Measurements from ENCODE around the gene ANKHD1. TPM values are rescaled to one million over a fixed set of nuclear protein-coding genes. Genes with fewer than 3 reads are reported as not detected.

The ANKHD1 gene
- polyA plus RNA-seq, 3 donors, result 29.0 to 110 (median 43.6) TPM

GRCh38 chr5:140429724-140430123 is 28.1 kb downstream of the ANKHD1 start:
- Histone ChIP-seq H3K4me3 (replicated peaks in 1 of 3; ENCODE audit: low read depth in 2 of 3, low read length in 3 of 3) (no peak overlapping the region), H3K27me3 (ENCODE audit: control insufficient read depth in 2 of 2, insufficient read depth in 2 of 2, low read length in 2 of 2) (no peaks in the 10 kb centered on the region), H2AFZ (ENCODE audit: insufficient read depth, low read depth, low read length, poor library complexity, severe bottlenecking) (no peak overlapping the region), H3K4me2 (replicated peaks; ENCODE audit: extremely low read depth, low read length, poor library complexity, severe bottlenecking) (no peak overlapping the region), H3K9me3 (replicated peaks in 1 of 2; ENCODE audit: control insufficient read depth in 1 of 2, insufficient read depth in 1 of 2, low read length in 2 of 2) (no peaks in the 10 kb centered on the region), H3K36me3 (replicated peaks in 1 of 2; ENCODE audit: control insufficient read depth in 1 of 2, insufficient read depth in 2 of 2, low read length in 2 of 2) (peaks cover 2 to 10% of the 10 kb centered on the region in 2 donors), H3K9ac (ENCODE audit: insufficient read depth, low read length, poor library complexity, severe bottlenecking) (no peak overlapping the region), H3K4me1 (ENCODE audit: control insufficient read depth in 1 of 2, insufficient read depth in 2 of 2, low read length in 2 of 2) (no peaks in the 10 kb centered on the region), H4K20me1 (ENCODE audit: insufficient read depth, low read length) (peaks cover 80% of the 10 kb centered on the region), H3K79me2 (ENCODE audit: insufficient read depth, low read length) (peaks cover 83% of the 10 kb centered on the region), H3K27ac (ENCODE audit: low read depth in 1 of 2, low read length in 2 of 2) (no peak overlapping the region)
- H3K36me3 Mint-ChIP-seq, result peaks cover 4 to 23% of the 10 kb centered on the region in 2 donors
- H3K4me3 Mint-ChIP-seq, result no peak overlapping the region
- WGBS (ENCODE audit: insufficient coverage), result 83% methylated on average over 1 of the region's 2 CpGs
- DNase-seq, result no peak
- peaks cover 2% of the 10 kb centered on the region for H3K4me1 Mint-ChIP-seq
- H3K9me3 Mint-ChIP-seq, result peaks cover 0 to 2% (median 0%) of the 10 kb centered on the region in 7 donors
- peaks cover 0 to 2% (median 0%) of the 10 kb centered on the region in 3 donors for H3K27me3 Mint-ChIP-seq (ENCODE audit: low read depth in 3 of 3)
- no peak overlapping the region for H3K27ac Mint-ChIP-seq
- intact Hi-C loops (cut with micrococcal nuclease), result no loop called here
- TF ChIP-seq CTCF (IDR thresholded peaks at IDR 0.05), result no peak

GRCh38 chr5:140432212-140432611 is 30.6 kb downstream of the ANKHD1 start:
- Mint-ChIP-seq H3K4me3 (no peak overlapping the region), H3K4me1 (peaks cover 2% of the 10 kb centered on the region), H3K27me3 (ENCODE audit: low read depth in 3 of 3) (no peaks in the 10 kb centered on the region), H3K27ac (no peak overlapping the region), H3K36me3 (peaks cover 13 to 32% of the 10 kb centered on the region in 2 donors), H3K9me3 (peaks cover 0 to 2% (median 0%) of the 10 kb centered on the region in 7 donors)
- Histone ChIP-seq H3K79me2 (ENCODE audit: insufficient read depth, low read length) (peaks cover 86% of the 10 kb centered on the region), H2AFZ (ENCODE audit: insufficient read depth, low read depth, low read length, poor library complexity, severe bottlenecking) (no peak overlapping the region), H3K27ac (ENCODE audit: low read depth in 1 of 2, low read length in 2 of 2) (no peak overlapping the region), H3K4me3 (replicated peaks in 1 of 3; ENCODE audit: low read depth in 2 of 3, low read length in 3 of 3) (no peak overlapping the region), H4K20me1 (ENCODE audit: insufficient read depth, low read length) (peaks cover 89% of the 10 kb centered on the region), H3K4me1 (ENCODE audit: control insufficient read depth in 1 of 2, insufficient read depth in 2 of 2, low read length in 2 of 2) (no peaks in the 10 kb centered on the region), H3K9me3 (replicated peaks in 1 of 2; ENCODE audit: control insufficient read depth in 1 of 2, insufficient read depth in 1 of 2, low read length in 2 of 2) (no peaks in the 10 kb centered on the region), H3K36me3 (replicated peaks in 1 of 2; ENCODE audit: control insufficient read depth in 1 of 2, insufficient read depth in 2 of 2, low read length in 2 of 2) (peaks cover 15 to 18% of the 10 kb centered on the region in 2 donors), H3K27me3 (ENCODE audit: control insufficient read depth in 2 of 2, insufficient read depth in 2 of 2, low read length in 2 of 2) (no peaks in the 10 kb centered on the region), H3K9ac (ENCODE audit: insufficient read depth, low read length, poor library complexity, severe bottlenecking) (no peak overlapping the region), H3K4me2 (replicated peaks; ENCODE audit: extremely low read depth, low read length, poor library complexity, severe bottlenecking) (no peak overlapping the region)
- DNase-seq, result no peak
- intact Hi-C loops (cut with micrococcal nuclease), result no loop called here
- TF ChIP-seq CTCF (IDR thresholded peaks at IDR 0.05), result no peak
- no CpG with 5 or more reads among the region's 1 CpG for WGBS (ENCODE audit: insufficient coverage)

Data from CD14-positive monocyte (primary cell).